K562 (cell line): Measurements from ENCODE around the gene ZDHHC5. TPM values are rescaled to one million over a fixed set of nuclear protein-coding genes. Genes with fewer than 3 reads are reported as not detected.

Source experiments
- ATAC-seq: fragments of 200-7000 bp; cut with Tn5 transposase; 3 replicates; pipeline ENCODE4 v1.9.1; 2020; ENCODE audit warnings: moderate library complexity
- BruUV-seq: library from RNA; stranded (reverse); fragments of 400-500 nt; replicated peaks from 2 replicates; lab custom pipeline; 2021; lab: Mats Ljungman, UMichigan
- CTCF ChIA-PET: fragments of 300-600 bp; formaldehyde crosslinking; extraction: SDS; loops from one replicate; lab custom pipeline; 2021; ENCODE audit warnings: low intra/inter-chr PET ratio; lab: Yijun Ruan, JAX
- POLR2A ChIA-PET: fragments of 300-600, 350-650 bp; sonication (Branson Sonifier 250); formaldehyde crosslinking; extraction: SDS; loops from one replicate; lab custom pipeline; 2021; ENCODE audit warnings: antibody characterized with exemption, inconsistent platforms; lab: Yijun Ruan, JAX
- DNase-seq, 4 experiments: peaks; one replicate each; pipeline versions ENCODE4 v3.0.0 to v3.0.0-alpha.2; 2011 to 2018; ENCODE audit warnings: low spot score in 3 of 4, mixed read lengths in 3 of 4; ENCODE audit errors: extremely low read depth in 1 of 4
- FAIRE-seq: peaks from 2 replicates; lab custom pipeline; 2011; peaks lifted over from hg19 to GRCh38; lab: Jason Lieb, UNC
- H2AFZ ChIP-seq: 2 replicates; pipeline ENCODE4 v1.6.0; 2011; ENCODE audit warnings: low read depth, low read length, control low read depth, inconsistent platforms
- H3K27ac ChIP-seq: fragments of 200-600 bp; 3 replicates; pipeline ENCODE4 v1.8.0; 2011; ENCODE audit warnings: low read depth, mild to moderate bottlenecking, control low read depth, inconsistent platforms, low read length, moderate library complexity, mixed read lengths; ENCODE audit errors: extremely low read depth
- H3K27me3 ChIP-seq, 2 experiments: fragments of 300-600 bp in 1 of 2; 2 replicates in 1 of 2; 3 replicates in 1 of 2; pipeline versions ENCODE4 v1.6.0 to v1.8.0; 2011; ENCODE audit warnings: inconsistent platforms in 2 of 2, low read length in 2 of 2, mild to moderate bottlenecking in 1 of 2, mixed read lengths in 1 of 2, moderate library complexity in 1 of 2; ENCODE audit not compliant: control insufficient read depth in 2 of 2, insufficient read depth in 2 of 2
- H3K36me3 ChIP-seq: fragments of 300-600 bp; 3 replicates; pipeline ENCODE4 v1.8.0; 2011; ENCODE audit warnings: mild to moderate bottlenecking, low read length, inconsistent platforms; ENCODE audit not compliant: control insufficient read depth, insufficient read depth
- H3K4me1 ChIP-seq, 2 experiments: fragments of 200-600 bp in 1 of 2; replicated peaks in 1 of 2; 2 replicates in 1 of 2; 3 replicates in 1 of 2; pipeline versions ENCODE4 v1.5.1 to v1.8.0; 2011; ENCODE audit warnings: inconsistent platforms in 2 of 2, low read length in 2 of 2, mild to moderate bottlenecking in 1 of 2, mixed read lengths in 1 of 2, moderate library complexity in 1 of 2; ENCODE audit not compliant: control insufficient read depth in 2 of 2, insufficient read depth in 2 of 2
- H3K4me2 ChIP-seq: 2 replicates; pipeline ENCODE4 v1.6.1; 2011; ENCODE audit warnings: low read length, control low read depth, inconsistent platforms, mixed read lengths; ENCODE audit not compliant: insufficient read depth
- H3K4me3 ChIP-seq: fragments of 200-600 bp; sonication (generic), shearing (Covaris generic); 2 replicates; pipeline ENCODE4 v1.5.1; 2016; ENCODE audit warnings: control low read depth, inconsistent platforms
- H3K79me2 ChIP-seq: fragments of 200-600 bp; 3 replicates; pipeline ENCODE4 v1.8.0; 2011; ENCODE audit warnings: low read length, inconsistent platforms; ENCODE audit not compliant: control insufficient read depth, insufficient read depth
- H3K9ac ChIP-seq, 2 experiments: 2 replicates each; pipeline versions ENCODE4 v1.6.0 to v1.6.1; 2011; ENCODE audit warnings: low read depth in 2 of 2, low read length in 2 of 2, control low read depth in 1 of 2, inconsistent platforms in 1 of 2, mild to moderate bottlenecking in 1 of 2, mixed read lengths in 1 of 2; ENCODE audit not compliant: insufficient read depth in 1 of 2
- H3K9me1 ChIP-seq: one replicate; pipeline ENCODE4 v1.6.0; 2011; ENCODE audit warnings: inconsistent platforms, mild to moderate bottlenecking, low read length, moderate library complexity; ENCODE audit not compliant: control insufficient read depth, insufficient read depth
- H3K9me3 ChIP-seq: replicated peaks from 2 replicates; pipeline ENCODE4 v1.5.1; 2011; ENCODE audit warnings: low read depth, low read length, inconsistent platforms; ENCODE audit not compliant: control insufficient read depth, insufficient read depth
- H4K20me1 ChIP-seq: replicated peaks from 2 replicates; pipeline ENCODE4 v1.6.1; 2011; ENCODE audit warnings: low read length, inconsistent platforms, mixed read lengths; ENCODE audit not compliant: control insufficient read depth, insufficient read depth
- ATF4 ChIP-seq: fragments of 450-650 bp; formaldehyde crosslinking; IDR thresholded peaks from 2 replicates; pipeline ENCODE4 v1.4.0; 2022; ENCODE audit warnings: mild to moderate bottlenecking, moderate library complexity
- DIDO1 ChIP-seq: fragments of 450-650 bp; IDR thresholded peaks from 2 replicates; pipeline ENCODE4 v1.6.1; 2016; ENCODE audit warnings: low read depth, missing biosample characterization, missing genetic modification characterization
- HMGXB4 ChIP-seq: sonication (generic); formaldehyde crosslinking; IDR thresholded peaks from 2 replicates; pipeline ENCODE4 v1.8.1; 2023; ENCODE audit warnings: mild to moderate bottlenecking, missing genetic modification reagents
- ZNF174 ChIP-seq: fragments of 250-450 bp; sonication (Bioruptor Pico); IDR thresholded peaks from 2 replicates; pipeline ENCODE4 v1.4.0; 2020; ENCODE audit warnings: mild to moderate bottlenecking
- WGBS: fragments of 100-300 bp; shearing (Covaris generic); methylation state at CpG from one replicate; pipeline ENCODE4 v1.1.6; 2016; ENCODE audit warnings: low coverage, mixed read lengths; ENCODE audit not compliant: insufficient coverage; ENCODE audit errors: missing lambda C conversion rate; 5-methylcytosine and 5-hydroxymethylcytosine counted together
- in situ Hi-C: fragments of 300-500 bp; cut with MboI; formaldehyde crosslinking; loops from 4 replicates; pipeline ENCODE4 v1.15.0; 2018; ENCODE audit warnings: inconsistent platforms, mixed read lengths
- intact Hi-C: fragments of 100-400 bp; cut with micrococcal nuclease; formaldehyde crosslinking; loops from 2 replicates; pipeline ENCODE4 v1.14.2; 2022
- polyA plus RNA-seq, 8 experiments: library from polyadenylated mRNA; depleted of rRNA in 4 of 8; stranded (reverse) in 5 of 8; unstranded in 3 of 8; fragments of >200 nt; fragmentation: Nextera tagmentation in 2 of 8; fragmentation: Illumina TruSeq in 1 of 8; extraction: Ambion mirVana in 2 of 8; extraction: Trizol in 1 of 8; gene quantifications; 2 replicates each; pipeline versions ENCODE4 v1.2.1 to v1.2.3, GENCODE V29; 2011 to 2014; ENCODE audit warnings: inconsistent platforms in 1 of 8, missing spikeins in 1 of 8
- total RNA-seq, 7 experiments: library from RNA; depleted of rRNA in 6 of 7; stranded (reverse); fragments of >200 nt in 6 of 7; fragmentation: Illumina TruSeq in 2 of 7; extraction: Trizol in 2 of 7; gene quantifications; 2 replicates each; pipeline versions ENCODE4 v1.2.1 to v1.2.3, GENCODE V29; 2011 to 2021; ENCODE audit warnings: low replicate concordance in 1 of 7

ZDHHC5 gene
- total and polyA plus RNA-seq, 9 of the 15 experiments (the other 6 are each of a cell fraction or from before 2014, with no cell fraction given): 3.8 to 64.2 (median 35.9) TPM

- Histone ChIP-seq H3K9ac (no peak overlapping the region), H3K27ac (no peak overlapping the region), H3K36me3 (peaks cover 82% of the 10 kb centered on the region), H4K20me1 (peaks cover 28% of the 10 kb centered on the region), H3K4me2 (peak overlapping the region; percentile 27; the same call in 1 of the 2 replicates), H3K27me3 (no peaks in the 10 kb centered on the region), H3K4me3 (no peak overlapping the region), H3K9me3 (no peaks in the 10 kb centered on the region), H2AFZ (no peak overlapping the region), H3K4me1 (peaks cover 3 to 26% of the 10 kb centered on the region in 2 experiments; a peak in 3 of 5 replicates)
- CTCF ChIA-PET: interaction anchor here (0.6 kb wide), 1 partner anchor 10 kb away, joined by 3 read pairs; no protein-coding TSS in a partner anchor
- intact Hi-C loops: no loop called here
- DNase-seq (no peak), ATAC-seq (no peak; the same call in 2 of the 3 replicates), FAIRE-seq (no peak)
- WGBS: 71% methylated on average over 4 of the region's 4 CpGs
- no TSS peak for BruUV-seq
- POLR2A ChIA-PET: interaction anchor here (0.6 to 2.7 kb wide), 3 partner anchors 9 to 117 kb away, joined by 6 to 16 read pairs (median 11); no protein-coding TSS in a partner anchor
- in situ Hi-C loops: no loop called here
- TF ChIP-seq ATF4 (CRISPR knock-in tag) (no peak), ZNF174 (CRISPR knock-in tag) (no peak), DIDO1 (tag) (no peak), HMGXB4 (CRISPR knock-in tag) (no peak)
- TF ChIP-seq, all 486 proteins: peak for 0
- Histone ChIP-seq H3K79me2 (peaks cover 84% of the 10 kb centered on the region), H3K9me1 (peaks cover 10% of the 10 kb centered on the region)
Observed at GRCh38 chr11:57679396-57679795, 11.5 kb downstream of the ZDHHC5 start.
